Astrocyte (in vitro differentiated cells and primary cell): Measurements from ENCODE around the gene CD48. TPM values are rescaled to one million over a fixed set of nuclear protein-coding genes. Genes with fewer than 3 reads are reported as not detected.
"Not testable (repeated sequence)": the region's sequence is repeated elsewhere in the genome, so short reads cannot be mapped to it uniquely, and the experiment has no call there.

Experiments used
- DNase-seq: peaks from one replicate; pipeline ENCODE4 v3.0.0-alpha.2; 2010; ENCODE audit warnings: low read depth
- FAIRE-seq: peaks from 2 replicates; lab custom pipeline; 2011; peaks lifted over from hg19 to GRCh38; lab: Jason Lieb, UNC
- H2AFZ ChIP-seq: 2 replicates; pipeline ENCODE4 v1.6.0; 2012; ENCODE audit warnings: low read depth, low read length, inconsistent platforms
- H3K27ac ChIP-seq: 2 replicates; pipeline ENCODE4 v1.5.1; 2011; ENCODE audit warnings: low read depth, low read length, inconsistent platforms
- H3K27me3 ChIP-seq: 2 replicates; pipeline ENCODE4 v1.6.0; 2011; ENCODE audit warnings: low read length, inconsistent platforms; ENCODE audit not compliant: insufficient read depth
- H3K36me3 ChIP-seq: 2 replicates; pipeline ENCODE4 v1.5.1; 2011; ENCODE audit warnings: low read length, inconsistent platforms; ENCODE audit not compliant: insufficient read depth
- H3K4me1 ChIP-seq: 2 replicates; pipeline ENCODE4 v1.5.1; 2011; ENCODE audit warnings: low read length, inconsistent platforms; ENCODE audit not compliant: insufficient read depth
- H3K4me2 ChIP-seq: 2 replicates; pipeline ENCODE4 v1.6.0; 2012; ENCODE audit warnings: low read length, inconsistent platforms
- H3K4me3 ChIP-seq: 2 replicates; pipeline ENCODE4 v1.5.1; 2011; ENCODE audit warnings: low read depth, mild to moderate bottlenecking, low read length, inconsistent platforms; ENCODE audit not compliant: insufficient read depth
- H3K79me2 ChIP-seq: 2 replicates; pipeline ENCODE4 v1.6.0; 2012; ENCODE audit warnings: mild to moderate bottlenecking, low read length, inconsistent platforms; ENCODE audit not compliant: insufficient read depth
- H3K9ac ChIP-seq: 2 replicates; pipeline ENCODE4 v1.6.0; 2012; ENCODE audit warnings: mild to moderate bottlenecking, low read length, inconsistent platforms
- H3K9me3 ChIP-seq: 2 replicates; pipeline ENCODE4 v1.5.1; 2012; ENCODE audit warnings: low read depth, mild to moderate bottlenecking, low read length, inconsistent platforms; ENCODE audit not compliant: insufficient read depth
- H4K20me1 ChIP-seq: 2 replicates; pipeline ENCODE4 v1.6.0; 2012; ENCODE audit warnings: low read length, inconsistent platforms; ENCODE audit not compliant: insufficient read depth
- H3K27ac Mint-ChIP-seq: one replicate; pipeline ENCODE4 v1.8.0; 2021; ENCODE audit warnings: mild to moderate bottlenecking, mixed read lengths; ENCODE audit not compliant: unreplicated experiment
- H3K27me3 Mint-ChIP-seq: one replicate; pipeline ENCODE4 v1.8.0; 2021; ENCODE audit warnings: low read depth, mixed read lengths; ENCODE audit not compliant: unreplicated experiment
- H3K36me3 Mint-ChIP-seq: one replicate; pipeline ENCODE4 v1.8.0; 2021; ENCODE audit warnings: low read depth, mixed read lengths; ENCODE audit not compliant: unreplicated experiment
- H3K4me1 Mint-ChIP-seq: one replicate; pipeline ENCODE4 v1.8.0; 2021; ENCODE audit warnings: low read depth, mixed read lengths; ENCODE audit not compliant: unreplicated experiment
- H3K4me3 Mint-ChIP-seq: one replicate; pipeline ENCODE4 v1.8.0; 2021; ENCODE audit warnings: mild to moderate bottlenecking, moderate library complexity, mixed read lengths; ENCODE audit not compliant: unreplicated experiment
- H3K9me3 Mint-ChIP-seq: one replicate; pipeline ENCODE4 v1.8.0; 2021; ENCODE audit warnings: mild to moderate bottlenecking, mixed read lengths; ENCODE audit not compliant: unreplicated experiment
- CTCF ChIP-seq: IDR thresholded peaks from 2 replicates; pipeline ENCODE4 v1.5.1; 2011; ENCODE audit warnings: low read depth, mild to moderate bottlenecking, inconsistent platforms, low read length, moderate library complexity; ENCODE audit not compliant: insufficient read depth
- EZH2 ChIP-seq: IDR thresholded peaks from 2 replicates; pipeline ENCODE4 v1.6.1; 2012; ENCODE audit warnings: mild to moderate bottlenecking, low read length, inconsistent platforms; ENCODE audit not compliant: insufficient read depth
- total RNA-seq: library from RNA; stranded (reverse); gene quantifications from 2 replicates; pipeline ENCODE4 v1.2.1, GENCODE V29; 2021

The CD48 gene
- total RNA-seq, 1 donor from 2014 or later: not detected

GRCh38 chr1:160704250-160704649 is 7.4 kb downstream of the CD48 start:
- H3K36me3 Mint-ChIP-seq: no peaks in the 10 kb centered on the region
- H3K4me1 ChIP-seq: no peaks in the 10 kb centered on the region
- no peaks in the 10 kb centered on the region for H3K9me3 ChIP-seq
- no peak overlapping the region for H2AFZ ChIP-seq
- H3K9me3 Mint-ChIP-seq: no peaks in the 10 kb centered on the region
- FAIRE-seq (no peak), DNase-seq (no peak)
- H3K4me1 Mint-ChIP-seq: no peaks in the 10 kb centered on the region
- peaks cover 12% of the 10 kb centered on the region for H3K27me3 Mint-ChIP-seq
- H3K4me3 Mint-ChIP-seq: no peak overlapping the region
- H3K4me2 ChIP-seq: no peak overlapping the region
- no peaks in the 10 kb centered on the region for H3K27me3 ChIP-seq
- no peaks in the 10 kb centered on the region for H3K36me3 ChIP-seq
- TF ChIP-seq CTCF: no peak
- TF ChIP-seq EZH2: no peak
- H3K79me2 ChIP-seq: no peaks in the 10 kb centered on the region
- no peak overlapping the region for H3K27ac ChIP-seq
- no peak overlapping the region for H3K27ac Mint-ChIP-seq
- no peak overlapping the region for H3K4me3 ChIP-seq
- H3K9ac ChIP-seq: no peak overlapping the region
- no peaks in the 10 kb centered on the region for H4K20me1 ChIP-seq

GRCh38 chr1:160702100-160702499 is 9.5 kb downstream of the CD48 start:
- H3K9ac ChIP-seq: no peak overlapping the region
- no peak overlapping the region for H2AFZ ChIP-seq
- H3K36me3 ChIP-seq: no peaks in the 10 kb centered on the region
- FAIRE-seq (no peak), DNase-seq (no peak)
- Mint-ChIP-seq H3K36me3 (no peaks in the 10 kb centered on the region), H3K4me3 (no peak overlapping the region), H3K27me3 (peaks cover 12% of the 10 kb centered on the region), H3K27ac (no peak overlapping the region), H3K9me3 (no peaks in the 10 kb centered on the region), H3K4me1 (no peaks in the 10 kb centered on the region)
- H3K79me2 ChIP-seq: no peaks in the 10 kb centered on the region
- H4K20me1 ChIP-seq: no peaks in the 10 kb centered on the region
- H3K4me3 ChIP-seq: no peak overlapping the region
- H3K4me2 ChIP-seq: no peak overlapping the region
- H3K27ac ChIP-seq: no peak overlapping the region
- no peaks in the 10 kb centered on the region for H3K4me1 ChIP-seq
- H3K27me3 ChIP-seq: no peaks in the 10 kb centered on the region
- no peak for TF ChIP-seq EZH2
- no peak for TF ChIP-seq CTCF
- H3K9me3 ChIP-seq: no peaks in the 10 kb centered on the region

GRCh38 chr1:160692390-160692789 is 19.2 kb downstream of the CD48 start:
- not testable (repeated sequence) for H3K4me3 Mint-ChIP-seq, H3K36me3 Mint-ChIP-seq, H3K36me3 ChIP-seq, H2AFZ ChIP-seq, H3K9me3 Mint-ChIP-seq, FAIRE-seq, H3K79me2 ChIP-seq, H4K20me1 ChIP-seq, H3K27me3 Mint-ChIP-seq, H3K4me2 ChIP-seq, H3K4me1 Mint-ChIP-seq, H3K27ac Mint-ChIP-seq, H3K9me3 ChIP-seq, DNase-seq, H3K9ac ChIP-seq, H3K4me3 ChIP-seq, H3K4me1 ChIP-seq, H3K27me3 ChIP-seq, H3K27ac ChIP-seq
